Endothelial cell of umbilical vein (primary cell): ENCODE measurements around the gene B3GALNT1.

Experiments
- CTCF ChIP-seq, 2 donors: IDR thresholded peaks; 1 replicate in 1 of 2; 2 replicates in 1 of 2; pipeline ENCODE4 v1.5.1; 2011; ENCODE audit warnings: low read length in 2 of 2, mild to moderate bottlenecking in 2 of 2, moderate library complexity in 2 of 2, control low read depth in 1 of 2, inconsistent platforms in 1 of 2, low read depth in 1 of 2; ENCODE audit not compliant: insufficient read depth in 1 of 2; ENCODE audit errors: extremely low read depth in 1 of 2
- EZH2 ChIP-seq: IDR thresholded peaks from 2 replicates; pipeline ENCODE4 v1.6.1; 2012; ENCODE audit warnings: borderline replicate concordance, low read depth, mild to moderate bottlenecking, moderate library complexity, low read length, inconsistent platforms; ENCODE audit not compliant: severe bottlenecking
- FOS ChIP-seq: IDR thresholded peaks from 2 replicates; pipeline ENCODE4 v1.6.1; 2011; ENCODE audit warnings: mild to moderate bottlenecking, low read length, moderate library complexity, borderline replicate concordance; ENCODE audit not compliant: insufficient read depth
- JUN ChIP-seq: IDR thresholded peaks from 2 replicates; pipeline ENCODE4 v1.6.1; 2011; ENCODE audit warnings: borderline replicate concordance, low read depth; ENCODE audit not compliant: insufficient read length, insufficient read depth
- POLR2A ChIP-seq: IDR thresholded peaks from 2 replicates; pipeline ENCODE4 v1.6.1; 2012; ENCODE audit warnings: low read depth, mild to moderate bottlenecking, control low read depth, low read length
- POLR2AphosphoS5 ChIP-seq: IDR thresholded peaks from 2 replicates; pipeline ENCODE4 v1.6.1; 2012; ENCODE audit warnings: low read depth, mild to moderate bottlenecking, control low read depth, low read length, moderate library complexity; ENCODE audit not compliant: insufficient read depth
- TF ChIP-seq, protein P1 (sequence below): IDR thresholded peaks from 2 replicates; pipeline ENCODE4 v1.6.1; 2011; ENCODE audit not compliant: insufficient read depth, insufficient read length

DNA sequence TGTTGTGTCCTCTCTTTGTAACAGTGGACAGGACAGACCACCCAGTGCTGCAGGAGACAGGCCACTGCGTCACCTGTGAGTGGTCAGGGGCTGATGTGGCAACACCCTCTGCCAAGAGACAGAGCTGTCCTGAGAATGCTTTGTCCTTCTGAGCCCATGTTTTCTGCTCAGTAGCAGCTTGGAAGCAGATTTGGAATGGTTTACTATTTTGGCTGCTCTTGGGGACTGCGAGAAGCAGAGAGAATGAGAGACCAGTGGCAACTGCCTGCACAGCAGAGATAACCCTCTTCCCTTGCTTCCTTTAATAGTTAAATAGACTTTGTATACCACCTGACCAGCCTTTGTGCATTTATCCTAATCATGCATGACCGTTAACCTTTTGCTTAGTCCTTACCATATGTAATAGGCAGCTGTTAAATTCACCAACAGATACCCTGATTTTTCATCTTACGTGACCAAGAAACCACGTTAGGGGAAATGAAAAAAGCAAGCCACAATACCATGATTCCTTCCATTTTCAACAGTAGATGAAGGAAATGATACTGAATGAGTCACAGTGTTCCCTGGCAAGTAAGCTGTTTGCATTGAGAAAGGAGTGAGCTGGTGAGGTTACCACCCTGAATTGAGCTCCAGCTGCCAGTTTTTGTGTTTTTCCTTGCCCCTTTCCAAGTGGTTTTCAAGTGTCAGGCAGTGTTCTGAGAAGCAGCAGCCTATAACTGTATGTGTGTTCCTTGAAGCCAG is 35.5 kb downstream of the B3GALNT1 start:
- TF ChIP-seq POLR2AphosphoS5 (peak; percentile 73), CTCF (IDR thresholded peaks at IDR 0.05; ENCODE audit: extremely low read depth in 1 of 2, insufficient read depth in 1 of 2, low read depth in 1 of 2, low read length in 2 of 2) (no peak), EZH2 (no peak), FOS (peak; percentile 96), POLR2A (peak; percentile 43), JUN (peak; percentile 90)
- TF ChIP-seq, protein P1, sequence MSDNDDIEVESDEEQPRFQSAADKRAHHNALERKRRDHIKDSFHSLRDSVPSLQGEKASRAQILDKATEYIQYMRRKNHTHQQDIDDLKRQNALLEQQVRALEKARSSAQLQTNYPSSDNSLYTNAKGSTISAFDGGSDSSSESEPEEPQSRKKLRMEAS: no peak
